Astrocyte (in vitro differentiated cells and primary cell): ENCODE measurements around the gene SLC5A1.

Experiments used
- EZH2 ChIP-seq: IDR thresholded peaks from 2 replicates; pipeline ENCODE4 v1.6.1; 2012; ENCODE audit warnings: mild to moderate bottlenecking, low read length, inconsistent platforms; ENCODE audit not compliant: insufficient read depth
- TF ChIP-seq, protein P1 (sequence below): IDR thresholded peaks from 2 replicates; pipeline ENCODE4 v1.5.1; 2011; ENCODE audit warnings: low read depth, mild to moderate bottlenecking, inconsistent platforms, low read length, moderate library complexity; ENCODE audit not compliant: insufficient read depth

GRCh38 chr22:32097018-32097417 lies 54.0 kb downstream of the SLC5A1 start:
- TF ChIP-seq, protein P1, sequence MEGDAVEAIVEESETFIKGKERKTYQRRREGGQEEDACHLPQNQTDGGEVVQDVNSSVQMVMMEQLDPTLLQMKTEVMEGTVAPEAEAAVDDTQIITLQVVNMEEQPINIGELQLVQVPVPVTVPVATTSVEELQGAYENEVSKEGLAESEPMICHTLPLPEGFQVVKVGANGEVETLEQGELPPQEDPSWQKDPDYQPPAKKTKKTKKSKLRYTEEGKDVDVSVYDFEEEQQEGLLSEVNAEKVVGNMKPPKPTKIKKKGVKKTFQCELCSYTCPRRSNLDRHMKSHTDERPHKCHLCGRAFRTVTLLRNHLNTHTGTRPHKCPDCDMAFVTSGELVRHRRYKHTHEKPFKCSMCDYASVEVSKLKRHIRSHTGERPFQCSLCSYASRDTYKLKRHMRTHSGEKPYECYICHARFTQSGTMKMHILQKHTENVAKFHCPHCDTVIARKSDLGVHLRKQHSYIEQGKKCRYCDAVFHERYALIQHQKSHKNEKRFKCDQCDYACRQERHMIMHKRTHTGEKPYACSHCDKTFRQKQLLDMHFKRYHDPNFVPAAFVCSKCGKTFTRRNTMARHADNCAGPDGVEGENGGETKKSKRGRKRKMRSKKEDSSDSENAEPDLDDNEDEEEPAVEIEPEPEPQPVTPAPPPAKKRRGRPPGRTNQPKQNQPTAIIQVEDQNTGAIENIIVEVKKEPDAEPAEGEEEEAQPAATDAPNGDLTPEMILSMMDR: no peak
- TF ChIP-seq EZH2: no peak
